Pons (tissue), 1 donor: ENCODE measurements around the gene TTC9C.
A peak's percentile ranks its signal among the peaks of the same experiment; 100 is the strongest.
"Not testable (repeated sequence)": the region's sequence is repeated elsewhere in the genome, so short reads cannot be mapped to it uniquely, and the experiment has no call there.

ENCODE experiments used
- DNase-seq: peaks from one replicate; pipeline ENCODE4 v3.0.0-alpha.2; 2016; ENCODE audit warnings: low spot score

The TTC9C gene

DNA sequence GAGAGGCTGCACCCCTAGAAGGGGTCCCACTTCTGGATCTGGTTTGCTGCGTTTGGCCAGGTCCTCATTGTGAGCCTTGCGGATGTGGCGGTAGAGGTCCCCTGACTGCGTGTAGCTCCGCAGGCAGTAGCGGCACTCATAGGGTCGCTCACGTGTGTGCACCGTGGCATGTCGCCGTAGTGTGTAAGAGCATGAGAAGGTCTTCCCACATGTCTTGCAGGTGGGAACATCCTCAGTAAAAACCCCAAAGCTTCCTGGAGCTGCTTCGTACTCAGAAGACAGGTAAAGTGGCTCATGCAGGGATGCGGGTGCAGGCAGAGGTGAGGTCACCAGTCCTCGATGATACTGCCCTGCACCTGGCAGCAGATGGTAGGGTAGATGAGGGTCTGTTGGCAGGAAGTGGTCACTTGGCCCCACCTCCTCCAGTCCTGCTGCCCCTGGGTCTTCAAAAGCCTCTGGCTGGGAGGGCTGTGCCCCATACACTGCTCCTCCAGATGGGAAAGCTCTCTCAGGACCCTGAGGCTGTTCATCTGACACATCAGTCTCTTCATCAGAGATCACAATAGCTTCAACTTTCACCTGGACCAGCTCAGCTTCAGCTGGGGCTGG, 24.0 kb downstream of the TTC9C start:
- no peak for DNase-seq

DNA sequence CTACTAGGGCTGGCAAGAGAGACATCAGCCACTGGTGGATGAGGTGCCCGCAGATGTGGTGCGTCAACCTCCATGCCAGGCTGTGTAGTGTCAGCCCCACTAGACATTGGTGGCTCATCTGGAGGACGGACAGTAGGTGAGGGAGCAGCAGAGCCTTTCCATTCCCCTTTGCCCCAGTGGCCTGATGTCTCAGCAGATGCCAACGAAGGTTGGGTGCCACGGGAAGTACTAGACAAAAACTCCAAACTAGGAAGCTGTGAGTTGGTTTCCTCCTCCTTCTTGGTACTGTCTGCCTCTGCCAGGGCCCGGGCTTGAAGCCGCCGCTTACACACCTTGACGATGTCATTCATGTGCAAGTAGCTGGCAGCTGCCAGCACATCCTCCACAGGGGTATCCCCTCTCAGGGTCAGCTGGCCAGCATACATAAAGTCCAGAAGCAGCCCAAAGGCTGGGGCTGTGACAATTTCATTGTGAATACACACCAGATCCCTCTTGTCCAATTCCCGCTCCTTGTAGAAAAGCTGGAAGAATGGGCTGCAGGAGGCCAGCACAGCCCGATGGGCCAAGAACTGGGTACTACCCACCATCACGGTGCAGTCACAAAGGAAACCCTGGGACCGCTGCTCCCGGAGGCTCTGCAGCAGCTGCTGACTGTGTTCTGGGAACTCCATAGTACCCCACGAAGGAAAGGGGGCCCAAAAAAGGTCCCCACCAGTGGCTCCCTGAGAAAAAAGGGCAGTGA, 24.9 kb downstream of the TTC9C start:
- DNase-seq = no peak

DNA sequence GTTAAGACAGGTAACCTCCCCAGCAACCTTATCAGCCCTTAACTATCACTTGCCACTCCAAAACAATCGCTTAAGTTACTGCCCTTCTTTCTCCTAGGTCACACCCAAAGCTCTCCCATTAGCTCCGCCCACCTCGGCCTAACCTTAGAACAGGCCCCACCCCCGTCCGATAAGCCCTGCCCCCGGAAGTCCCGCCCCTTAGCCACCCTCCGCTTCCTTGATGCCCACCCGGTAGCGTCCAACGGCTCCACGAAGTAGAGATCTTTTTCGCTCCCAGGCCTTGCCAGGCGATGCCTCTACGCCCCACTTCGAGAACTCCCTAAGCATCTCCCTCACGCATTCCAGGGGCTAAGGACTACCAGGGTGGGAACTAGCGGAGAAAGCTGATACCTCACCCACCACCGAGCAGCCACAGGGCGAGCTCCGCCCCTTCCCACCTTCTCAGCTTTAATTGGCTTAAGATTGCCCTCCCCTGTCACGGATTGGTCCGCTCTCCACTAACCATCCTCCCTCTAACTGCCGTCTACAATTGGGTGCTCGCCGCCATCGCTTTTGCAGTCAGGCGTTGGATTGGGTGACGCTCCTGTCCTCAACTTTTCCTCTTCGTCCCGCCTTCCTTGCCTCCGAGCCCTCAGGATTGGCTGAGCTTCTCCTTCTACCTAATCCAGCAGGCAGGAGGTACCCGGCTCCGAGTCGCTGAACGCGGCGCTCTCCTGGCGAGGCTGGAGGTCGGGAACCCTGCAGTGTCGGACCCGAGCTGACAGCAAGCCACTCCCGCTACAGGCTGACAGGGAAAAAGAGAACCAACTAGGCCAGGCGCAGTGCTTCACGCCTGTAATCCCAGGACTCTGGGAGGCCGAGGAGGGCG, 25.7 kb downstream of the TTC9C start, which contains the start of gene ZBTB3:
Gene ZBTB3, minus strand, starts transcription at position 425 of the 868 bp plus-strand sequence. CDS start 496 bp downstream, outside the sequence.
- peak; percentile 100 for DNase-seq

DNA sequence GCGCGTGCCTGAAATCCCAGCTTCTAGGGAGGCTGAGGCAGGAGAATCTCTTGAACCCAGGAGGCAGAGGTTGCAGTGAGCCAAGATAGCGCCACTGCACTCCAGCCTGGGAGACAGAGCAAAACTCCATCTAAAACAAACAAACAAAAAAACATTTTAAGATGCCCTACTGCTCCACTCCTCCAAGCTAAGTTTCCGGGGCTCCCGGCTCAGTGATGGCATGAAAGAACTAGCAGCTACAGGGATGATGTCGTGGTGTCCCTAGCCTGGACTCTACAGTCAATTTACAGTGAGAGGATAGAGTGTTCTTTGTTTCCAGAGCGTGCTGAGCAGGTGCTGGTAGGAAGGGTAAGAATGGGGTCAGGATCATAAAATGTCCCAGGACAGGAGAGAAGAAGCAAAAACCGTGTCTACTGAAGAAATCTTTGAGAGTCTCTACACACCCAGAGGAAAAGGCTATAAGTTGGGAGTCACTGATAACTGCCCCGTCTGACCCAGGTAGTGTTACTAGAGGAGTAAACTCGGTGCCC, 26.9 kb downstream of the TTC9C start:
- DNase-seq = peak; percentile 63

DNA sequence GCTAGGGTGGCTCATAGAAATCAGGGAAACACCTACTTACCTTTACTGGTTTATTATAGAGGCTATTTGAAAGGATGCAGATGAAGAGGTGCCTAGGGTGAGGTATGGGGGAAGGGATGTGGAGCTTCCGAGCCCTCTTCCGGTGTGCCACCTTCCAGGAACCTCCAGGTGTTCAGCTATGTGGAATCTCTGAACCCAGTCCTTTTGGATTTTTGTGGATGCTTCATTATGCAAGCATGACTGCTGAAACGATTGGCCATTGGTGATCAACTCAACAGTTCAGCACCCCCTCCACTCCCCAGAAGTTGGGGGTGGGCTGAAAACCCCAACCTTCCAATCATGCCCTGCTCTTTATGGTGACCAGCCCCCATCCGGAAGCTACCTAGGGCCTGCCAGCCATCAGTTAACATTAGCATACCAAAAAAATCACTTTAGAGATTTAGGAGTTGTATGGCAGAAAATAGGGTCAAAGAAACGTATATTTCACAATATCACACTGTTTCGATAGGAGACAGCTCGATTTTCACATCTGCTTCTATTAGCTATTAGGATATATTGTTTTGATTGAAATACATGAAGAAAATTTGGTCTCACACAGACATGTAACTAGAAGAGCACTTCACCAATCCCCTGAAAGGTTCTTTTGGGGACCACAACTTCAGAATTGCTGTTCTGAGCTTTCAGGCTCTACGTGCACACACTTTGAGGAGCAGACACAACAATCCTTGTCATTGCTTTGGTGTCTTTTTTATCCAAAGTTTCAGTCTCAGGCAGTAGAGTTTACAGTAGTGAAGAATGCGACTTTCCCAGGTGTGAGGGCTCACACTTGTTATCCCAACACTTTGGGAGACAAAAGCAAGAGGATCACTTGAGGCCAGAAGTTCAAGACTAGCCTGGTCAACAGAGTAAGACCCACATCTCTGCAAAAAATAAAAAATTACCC, 29.8 kb downstream of the TTC9C start:
- no peak for DNase-seq

DNA sequence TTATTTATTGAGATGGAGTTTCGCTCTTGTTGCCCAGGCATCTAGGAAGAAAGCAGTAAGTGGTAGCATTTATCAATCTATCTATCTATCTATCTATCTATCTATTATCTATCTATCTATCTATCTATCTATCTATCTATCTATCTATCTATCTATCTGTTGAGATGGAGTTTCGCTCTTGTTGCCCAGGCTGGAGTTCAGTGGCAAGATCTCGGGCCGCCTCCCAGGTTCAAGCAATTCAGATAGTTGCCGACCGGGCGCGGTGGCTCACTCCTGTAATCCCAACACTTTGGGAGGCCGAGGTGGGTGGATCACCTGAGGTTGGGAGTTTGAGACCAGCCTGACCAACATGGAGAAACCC, 32.6 kb downstream of the TTC9C start:
- not testable (repeated sequence) for DNase-seq

DNA sequence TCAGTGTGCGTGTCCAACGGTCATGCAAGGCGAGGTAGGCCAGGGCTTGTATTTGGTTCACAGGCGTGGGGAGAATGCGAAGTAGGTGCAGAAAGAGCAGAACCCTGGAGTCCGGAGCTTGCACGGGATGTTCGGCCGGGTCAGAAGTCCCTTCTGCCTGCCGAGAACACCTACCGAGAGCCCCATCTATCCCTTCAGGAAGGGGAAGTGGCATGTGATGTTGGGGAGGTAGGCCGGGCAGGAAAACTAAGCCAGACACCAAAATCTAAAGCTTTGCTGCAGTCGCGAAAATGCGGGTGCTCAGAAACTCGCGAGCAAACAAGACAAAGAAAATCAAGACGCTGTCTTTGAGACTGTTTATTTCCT, 42.5 kb downstream of the TTC9C start:
- DNase-seq = no peak

DNA sequence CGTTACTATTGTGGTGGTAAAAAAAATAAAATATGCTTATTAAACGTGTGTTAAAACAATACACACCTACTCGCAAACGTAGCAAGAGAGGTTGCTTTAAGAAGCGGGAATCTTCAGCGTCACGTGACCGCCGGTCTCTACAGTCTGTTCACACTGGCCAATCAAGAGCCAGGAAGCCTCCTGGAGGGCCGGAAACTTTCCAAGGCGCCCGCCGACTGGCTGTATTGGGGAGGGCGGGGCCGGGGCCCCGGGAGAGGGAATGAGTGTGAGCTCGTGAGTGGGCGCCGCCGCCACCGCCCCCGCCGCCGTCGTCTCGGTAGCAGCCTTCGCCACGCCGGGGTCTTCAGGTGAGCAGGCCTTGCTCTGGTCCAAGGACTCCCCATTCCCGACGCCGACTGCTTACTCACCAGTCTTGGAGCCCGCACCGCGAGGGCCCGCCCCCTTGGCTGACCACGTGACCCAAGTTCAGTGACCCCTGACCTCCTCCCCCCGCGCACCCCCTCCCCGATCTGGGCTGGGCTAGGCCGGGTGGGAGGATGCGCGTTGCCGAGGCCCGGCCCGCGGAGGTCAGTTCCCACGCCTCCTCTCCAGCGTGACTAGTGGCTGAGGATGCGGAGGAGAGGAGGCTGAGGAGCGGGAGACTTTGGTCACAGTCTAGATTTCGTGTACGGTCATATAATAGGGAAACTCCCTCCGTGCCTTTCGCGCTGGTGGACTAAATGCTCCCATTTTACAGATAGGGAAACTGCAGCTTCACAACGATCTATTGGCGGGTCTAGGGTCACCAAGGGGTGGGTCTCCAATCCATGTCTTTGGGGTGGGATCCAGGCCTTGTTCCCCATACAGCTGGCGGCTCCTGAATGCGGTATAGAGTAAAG, 43.1 kb downstream of the TTC9C start, which contains the start of gene TAF6L:
Gene TAF6L, plus strand, starts transcription at position 253 of the 878 bp plus-strand sequence. CDS start 4,388 bp downstream, outside the sequence.
- DNase-seq = peak; percentile 99

DNA sequence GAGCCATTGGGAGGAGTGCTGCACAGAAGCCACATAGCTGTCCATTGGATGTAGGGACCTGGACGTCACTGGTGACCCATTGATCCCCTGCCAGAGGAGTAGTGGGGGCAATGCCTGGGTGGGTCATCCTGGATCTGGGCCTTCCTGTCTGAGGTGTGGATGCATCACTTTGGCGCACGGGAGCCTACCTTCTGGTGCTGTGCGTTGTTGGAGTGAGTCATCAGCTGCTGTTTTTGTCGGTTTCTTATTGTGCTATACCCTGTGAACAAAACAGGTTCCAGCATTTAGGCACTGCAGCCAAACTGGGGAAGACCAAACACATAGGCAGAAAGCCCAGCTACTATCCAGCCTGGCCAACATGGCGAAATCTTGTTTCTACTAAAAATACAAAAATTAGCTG, 46.1 kb downstream of the TTC9C start:
- no peak for DNase-seq

DNA sequence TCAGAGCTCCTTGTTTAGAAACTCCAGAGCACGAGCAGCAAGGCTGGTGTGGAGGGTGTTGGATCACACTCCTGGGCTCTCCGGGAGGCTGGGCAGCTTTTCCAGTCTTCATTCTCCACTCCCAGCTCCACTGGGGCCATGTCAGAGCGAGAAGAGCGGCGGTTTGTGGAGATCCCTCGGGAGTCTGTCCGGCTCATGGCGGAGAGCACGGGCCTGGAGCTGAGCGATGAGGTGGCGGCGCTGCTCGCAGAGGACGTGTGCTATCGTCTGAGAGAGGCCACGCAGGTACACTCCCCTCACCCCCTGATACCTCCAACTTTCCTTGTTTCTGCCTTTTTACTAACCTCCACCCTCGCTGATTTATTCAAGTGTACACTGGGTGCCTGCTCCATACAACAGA, 47.4 kb downstream of the TTC9C start:
- no peak for DNase-seq

DNA sequence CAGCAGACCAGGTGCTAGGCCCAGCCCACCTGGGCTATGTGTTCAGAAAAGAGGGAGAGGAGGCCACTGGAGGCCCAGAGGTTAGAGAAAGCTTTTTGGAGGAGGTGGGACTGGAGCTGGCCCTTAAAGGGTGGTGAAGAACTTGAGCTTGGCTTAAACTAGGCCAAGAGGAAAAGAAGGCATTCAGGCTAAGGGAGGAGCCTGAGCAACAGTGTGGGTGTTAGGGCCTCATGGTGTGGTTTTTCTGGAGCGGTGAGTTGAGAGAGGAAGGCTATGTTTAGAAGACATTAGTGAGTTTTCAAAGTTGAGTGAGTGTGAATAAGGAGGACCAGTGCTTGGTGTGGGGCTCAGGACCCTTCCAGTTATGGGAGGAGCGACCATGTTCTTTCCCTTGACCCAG, 49.1 kb downstream of the TTC9C start:
- no peak for DNase-seq

DNA sequence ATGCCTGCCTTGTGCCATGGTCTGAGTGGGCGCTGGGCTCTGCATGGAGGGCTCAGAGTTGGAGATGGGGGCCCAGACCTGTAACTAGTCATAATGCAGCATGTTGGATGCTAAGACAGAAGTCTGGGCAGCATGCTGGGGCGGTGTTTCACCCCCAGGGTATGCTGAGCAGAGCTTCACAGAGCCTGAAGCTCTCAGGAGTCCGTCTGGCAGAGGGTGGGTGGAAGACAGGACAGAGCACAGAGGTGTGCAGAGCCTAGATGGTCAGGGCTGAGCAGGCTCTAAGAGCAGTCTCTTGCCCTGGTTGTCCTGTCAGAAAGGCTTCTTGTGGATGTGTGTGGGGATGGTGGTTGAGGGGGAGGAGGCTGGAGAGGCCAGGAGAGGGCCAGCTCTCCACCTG, 50.2 kb downstream of the TTC9C start:
- no peak for DNase-seq

DNA sequence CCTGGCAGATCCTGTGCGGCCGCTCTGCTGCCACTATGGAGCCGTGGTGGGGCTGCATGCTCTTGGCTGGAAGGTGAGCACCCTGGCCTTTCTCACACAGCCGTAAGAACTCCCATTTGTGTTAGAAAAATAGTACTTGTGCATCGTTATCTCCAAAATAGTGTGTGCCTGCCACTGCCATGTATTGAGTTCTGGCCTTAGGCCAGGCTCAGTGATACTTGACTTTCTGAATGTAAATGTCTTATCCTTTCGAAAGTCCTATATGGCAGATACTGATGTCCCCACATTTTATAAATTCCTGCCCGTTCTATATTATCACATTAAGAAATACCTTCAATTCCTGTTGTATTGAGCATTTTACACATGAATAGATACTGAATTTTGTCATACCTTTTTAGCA, 54.5 kb downstream of the TTC9C start:
- DNase-seq = no peak

DNA sequence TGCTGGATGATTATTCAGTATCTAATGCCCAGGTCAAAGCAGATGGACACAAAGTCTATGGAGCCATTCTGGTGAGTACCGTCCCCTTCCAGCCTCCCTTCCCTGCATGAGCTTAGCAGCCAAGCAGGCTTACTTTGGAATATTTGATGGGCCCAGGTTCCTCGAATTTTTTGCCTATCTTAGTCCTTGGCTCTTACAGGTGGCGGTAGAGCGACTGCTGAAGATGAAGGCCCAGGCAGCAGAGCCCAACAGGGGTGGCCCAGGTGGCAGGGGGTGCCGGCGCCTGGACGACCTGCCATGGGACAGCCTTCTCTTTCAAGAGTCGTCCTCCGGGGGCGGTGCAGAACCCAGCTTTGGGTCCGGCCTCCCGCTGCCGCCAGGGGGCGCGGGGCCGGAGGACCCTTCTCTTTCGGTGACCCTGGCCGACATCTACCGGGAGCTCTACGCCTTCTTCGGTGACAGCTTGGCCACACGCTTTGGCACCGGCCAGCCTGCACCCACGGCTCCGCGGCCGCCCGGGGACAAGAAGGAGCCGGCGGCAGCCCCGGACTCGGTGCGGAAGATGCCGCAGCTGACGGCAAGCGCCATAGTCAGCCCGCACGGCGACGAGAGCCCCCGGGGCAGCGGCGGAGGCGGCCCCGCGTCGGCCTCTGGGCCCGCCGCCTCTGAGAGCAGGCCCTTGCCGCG, 58.2 kb downstream of the TTC9C start:
- peak; percentile 82 for DNase-seq

DNA sequence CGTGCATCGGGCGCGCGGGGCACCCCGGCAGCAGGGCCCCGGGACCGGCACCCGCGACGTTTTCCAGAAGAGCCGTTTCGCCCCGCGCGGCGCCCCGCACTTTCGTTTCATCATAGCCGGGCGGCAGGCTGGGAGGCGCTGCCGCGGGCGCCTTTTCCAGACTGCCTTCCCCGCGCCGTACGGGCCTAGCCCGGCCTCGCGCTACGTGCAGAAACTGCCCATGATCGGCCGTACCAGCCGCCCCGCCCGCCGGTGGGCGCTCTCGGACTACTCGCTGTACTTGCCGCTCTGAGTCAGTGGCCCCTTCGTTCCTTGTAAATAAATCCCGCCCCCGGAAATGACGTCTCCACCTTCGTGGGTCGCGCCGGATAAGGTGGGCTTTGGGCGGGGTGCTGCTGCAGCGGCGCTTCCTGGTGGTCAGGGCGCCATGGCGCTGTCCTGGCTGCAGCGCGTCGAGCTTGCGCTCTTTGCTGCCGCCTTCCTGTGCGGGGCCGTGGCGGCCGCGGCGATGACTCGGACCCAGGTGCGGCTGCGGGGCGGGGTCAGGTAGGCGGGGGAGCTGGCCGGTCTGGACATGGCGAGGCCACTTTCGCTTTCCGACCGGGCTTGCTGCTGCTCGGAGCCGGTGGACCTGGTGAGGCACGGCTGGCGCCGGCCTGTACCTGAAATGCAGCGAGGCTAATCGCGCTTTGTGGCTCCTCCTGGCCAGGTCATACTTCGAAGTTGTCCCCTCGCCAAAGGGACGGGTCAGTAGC, 58.9 kb downstream of the TTC9C start, which contains the start of gene TMEM179B:
Gene TMEM179B, plus strand, starts transcription at position 398 of the 755 bp plus-strand sequence. Its CDS starts 30 bp downstream, at position 428.
- DNase-seq = peak; percentile 98
